Rectal smooth muscle tissue (tissue), 1 donor: ENCODE results near the gene BBS9.
"Not testable (repeated sequence)": the region's sequence is repeated elsewhere in the genome, so short reads cannot be mapped to it uniquely, and the experiment has no call there.

Experiments
- H3K27ac ChIP-seq: one replicate; pipeline ENCODE4 v1.7.0; 2013; ENCODE audit warnings: low read depth, low read length, inconsistent platforms
- H3K27me3 ChIP-seq: one replicate; pipeline ENCODE4 v1.7.0; 2013; ENCODE audit warnings: low read length; ENCODE audit not compliant: control insufficient read depth, insufficient read depth
- H3K36me3 ChIP-seq: one replicate; pipeline ENCODE4 v1.7.0; 2013; ENCODE audit warnings: low read length; ENCODE audit not compliant: control insufficient read depth, insufficient read depth
- H3K4me1 ChIP-seq: one replicate; pipeline ENCODE4 v1.7.0; 2013; ENCODE audit warnings: low read length; ENCODE audit not compliant: control insufficient read depth, insufficient read depth
- H3K4me3 ChIP-seq: one replicate; pipeline ENCODE4 v1.7.0; 2013; ENCODE audit warnings: low read length
- H3K9ac ChIP-seq: one replicate; pipeline ENCODE4 v1.7.0; 2013; ENCODE audit warnings: low read length

BBS9 gene

DNA sequence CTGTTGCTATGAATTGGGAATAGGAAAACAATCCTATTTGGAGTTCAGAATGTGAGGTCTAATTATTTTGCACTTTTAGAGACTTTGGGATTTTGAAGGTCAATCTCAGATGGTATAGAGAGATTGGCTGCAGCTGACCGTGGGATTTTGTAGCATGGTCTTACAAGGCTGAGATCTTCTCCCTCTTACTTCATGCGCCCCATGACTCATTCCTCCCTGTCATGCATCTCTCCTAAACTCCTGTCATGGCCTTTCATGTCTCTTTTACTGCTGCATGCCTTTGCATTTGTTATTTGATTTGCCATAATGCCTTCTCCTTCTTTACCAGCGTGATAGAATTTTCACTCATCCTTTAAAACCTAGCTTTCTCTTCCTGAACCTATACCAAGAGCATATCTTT, 133.1 kb downstream of the BBS9 start:
- H3K4me3 ChIP-seq: no peak overlapping the region
- no peak overlapping the region for H3K27ac ChIP-seq
- no peaks in the 10 kb centered on the region for H3K27me3 ChIP-seq
- H3K36me3 ChIP-seq: no peaks in the 10 kb centered on the region
- no peak overlapping the region for H3K9ac ChIP-seq
- H3K4me1 ChIP-seq: peaks cover 2% of the 10 kb centered on the region

DNA sequence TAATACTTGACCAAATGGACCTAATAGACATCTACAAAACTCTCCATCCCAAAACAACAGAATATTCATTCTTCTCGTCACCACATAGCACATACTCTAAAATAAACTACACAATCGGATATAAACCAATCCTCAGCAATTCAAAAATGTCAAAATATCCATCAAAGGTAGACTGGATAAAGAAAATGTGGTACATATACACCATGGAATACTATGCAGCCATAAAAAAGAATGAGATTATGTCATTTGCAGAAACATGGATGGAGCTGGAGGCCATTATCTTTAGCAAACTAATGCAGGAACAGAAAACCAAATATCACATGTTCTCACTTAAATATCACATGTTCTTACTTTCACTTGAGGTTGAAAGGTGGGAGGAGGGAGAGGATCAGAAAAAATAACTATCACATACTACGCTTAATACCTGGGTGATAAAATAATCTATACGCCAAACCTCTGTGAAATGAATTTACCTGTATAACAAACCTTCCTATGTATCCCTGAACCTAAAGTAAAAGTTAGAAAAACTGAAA, 142.5 kb downstream of the BBS9 start:
- H3K4me1 ChIP-seq, H3K27ac ChIP-seq, H3K27me3 ChIP-seq, H3K36me3 ChIP-seq, H3K4me3 ChIP-seq, H3K9ac ChIP-seq: not testable (repeated sequence)

DNA sequence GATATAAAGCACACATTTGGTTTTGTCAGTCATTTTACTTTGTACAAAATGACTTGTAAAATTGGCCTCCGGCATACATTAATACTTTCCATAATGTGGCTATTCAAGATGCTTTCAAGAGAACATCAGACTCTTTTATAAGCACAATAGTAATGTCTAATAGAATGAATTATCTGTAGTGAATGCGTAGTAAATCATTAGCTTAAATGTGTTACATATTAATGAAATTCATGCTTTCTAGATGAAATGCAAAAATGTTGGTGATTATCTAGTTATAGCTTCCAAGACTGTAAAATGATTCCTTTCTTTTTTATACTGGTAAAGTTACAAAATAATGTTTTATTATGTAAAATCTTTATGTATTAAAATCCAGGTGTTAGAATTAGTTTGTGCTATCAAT, 144.0 kb downstream of the BBS9 start:
- Histone ChIP-seq H3K27ac (no peak overlapping the region), H3K36me3 (no peaks in the 10 kb centered on the region), H3K4me1 (no peaks in the 10 kb centered on the region), H3K4me3 (no peak overlapping the region), H3K9ac (no peak overlapping the region), H3K27me3 (no peaks in the 10 kb centered on the region)

DNA sequence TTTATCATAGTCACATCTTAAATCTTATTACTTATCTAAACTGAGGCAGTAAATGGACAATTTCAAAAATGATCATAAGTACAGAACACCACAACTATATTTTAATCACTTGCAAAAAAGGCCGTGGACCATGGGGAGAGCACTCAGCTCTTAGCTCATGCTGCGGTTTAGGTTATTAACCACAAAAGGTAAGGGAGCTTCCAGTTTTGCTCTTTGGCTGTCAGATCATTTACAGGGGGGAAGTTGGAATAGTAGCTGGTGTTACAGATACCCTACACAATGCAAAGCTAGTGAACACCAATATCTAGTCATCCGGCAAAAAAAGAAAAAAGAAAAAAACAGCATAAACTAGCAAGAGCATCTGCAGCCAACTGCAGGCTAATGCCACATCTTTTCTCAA, 147.0 kb downstream of the BBS9 start:
- H3K36me3 ChIP-seq: peaks cover 2% of the 10 kb centered on the region

DNA sequence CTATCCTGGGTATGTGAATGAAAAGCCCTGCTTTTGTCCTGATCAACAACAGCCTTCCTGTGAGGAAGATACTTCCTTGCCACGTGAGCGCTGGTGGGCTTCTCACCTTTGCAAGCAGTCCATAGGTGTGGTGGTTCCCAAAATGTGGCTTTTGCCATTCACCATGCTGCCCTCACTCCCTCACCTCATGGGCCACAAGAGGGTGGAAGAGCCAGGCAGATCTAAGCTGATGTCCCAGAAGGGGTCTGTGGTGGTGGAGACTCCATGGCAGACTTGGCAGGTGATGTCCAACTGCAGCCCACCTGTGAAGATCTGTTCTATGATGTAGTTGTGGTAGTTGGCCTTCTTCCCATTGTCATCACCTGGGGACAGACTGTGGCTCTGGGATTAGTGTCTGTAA, 147.4 kb downstream of the BBS9 start:
- Histone ChIP-seq H3K27me3 (no peaks in the 10 kb centered on the region), H3K4me1 (no peaks in the 10 kb centered on the region), H3K4me3 (no peak overlapping the region), H3K27ac (no peak overlapping the region), H3K36me3 (peaks cover 2% of the 10 kb centered on the region), H3K9ac (no peak overlapping the region)

More for the DNA sequence above, 147.0 kb downstream of the BBS9 start:
- Histone ChIP-seq H3K4me3 (no peak overlapping the region), H3K9ac (no peak overlapping the region), H3K27me3 (no peaks in the 10 kb centered on the region), H3K27ac (no peak overlapping the region), H3K4me1 (no peaks in the 10 kb centered on the region)

DNA sequence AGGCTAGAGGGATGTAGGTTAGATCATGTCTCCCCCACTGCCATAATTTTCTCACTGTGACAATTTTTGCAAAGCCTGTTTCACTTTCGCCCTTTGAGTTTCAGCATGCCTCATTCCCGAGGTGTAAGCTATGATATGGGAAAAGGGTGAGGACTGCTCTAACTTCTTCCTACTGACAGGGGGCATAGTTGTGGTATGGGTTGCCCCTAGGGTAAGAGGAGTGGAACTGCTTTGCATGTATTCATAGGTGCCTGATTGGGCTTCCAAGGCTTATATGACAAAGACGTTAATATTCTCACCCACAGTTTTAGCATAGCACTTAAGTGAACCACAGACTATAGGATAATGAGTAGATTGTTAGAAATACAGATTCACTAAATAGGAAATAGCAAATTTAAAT, 148.7 kb downstream of the BBS9 start:
- no peaks in the 10 kb centered on the region for H3K4me1 ChIP-seq
- no peak overlapping the region for H3K9ac ChIP-seq
- H3K36me3 ChIP-seq: peaks cover 2% of the 10 kb centered on the region
- no peak overlapping the region for H3K27ac ChIP-seq
- no peak overlapping the region for H3K4me3 ChIP-seq
- no peaks in the 10 kb centered on the region for H3K27me3 ChIP-seq

DNA sequence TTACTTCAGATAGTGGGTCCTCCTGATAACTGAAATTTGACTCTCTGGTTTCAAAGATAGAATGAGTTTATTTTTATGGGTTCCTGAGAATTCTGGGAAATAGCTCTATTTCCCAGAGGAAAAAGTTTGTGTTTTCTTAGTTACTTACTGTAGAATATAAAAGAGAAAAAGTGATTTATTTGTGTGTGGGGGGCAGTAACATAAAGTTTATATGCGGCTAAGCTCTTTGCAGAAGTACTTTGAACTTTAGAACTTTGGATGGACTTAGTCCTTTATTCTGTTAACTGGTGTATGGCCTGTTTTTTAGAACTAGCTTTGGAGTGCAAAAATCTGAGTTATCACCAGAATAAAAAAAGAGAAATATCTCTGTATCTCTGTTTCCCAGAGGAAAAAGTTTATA, 157.1 kb downstream of the BBS9 start:
- no peak overlapping the region for H3K9ac ChIP-seq
- H3K4me1 ChIP-seq: no peaks in the 10 kb centered on the region
- no peak overlapping the region for H3K4me3 ChIP-seq
- H3K27ac ChIP-seq: no peak overlapping the region
- no peaks in the 10 kb centered on the region for H3K27me3 ChIP-seq
- no peaks in the 10 kb centered on the region for H3K36me3 ChIP-seq

DNA sequence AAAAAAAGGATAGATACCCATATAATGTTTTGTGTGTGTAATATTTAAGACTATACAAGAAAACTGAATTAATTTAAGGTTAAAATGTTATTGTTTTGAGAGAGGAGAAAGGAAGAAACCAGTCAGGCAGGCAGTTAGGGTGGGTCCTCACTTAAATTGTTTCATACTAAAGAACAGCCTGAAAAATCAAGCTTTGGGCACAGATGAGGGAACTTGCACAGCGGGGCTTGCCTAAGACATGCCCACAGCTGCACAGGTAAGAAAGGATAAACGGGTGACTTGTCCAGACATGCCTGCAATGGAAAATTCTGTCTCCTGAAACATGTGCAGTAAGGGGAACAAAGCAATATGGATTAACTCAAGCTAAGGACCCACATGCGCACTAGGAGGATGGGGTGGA, 158.4 kb downstream of the BBS9 start:
- Histone ChIP-seq H3K27me3 (no peaks in the 10 kb centered on the region), H3K36me3 (no peaks in the 10 kb centered on the region), H3K9ac (no peak overlapping the region), H3K4me1 (no peaks in the 10 kb centered on the region), H3K27ac (no peak overlapping the region), H3K4me3 (no peak overlapping the region)

DNA sequence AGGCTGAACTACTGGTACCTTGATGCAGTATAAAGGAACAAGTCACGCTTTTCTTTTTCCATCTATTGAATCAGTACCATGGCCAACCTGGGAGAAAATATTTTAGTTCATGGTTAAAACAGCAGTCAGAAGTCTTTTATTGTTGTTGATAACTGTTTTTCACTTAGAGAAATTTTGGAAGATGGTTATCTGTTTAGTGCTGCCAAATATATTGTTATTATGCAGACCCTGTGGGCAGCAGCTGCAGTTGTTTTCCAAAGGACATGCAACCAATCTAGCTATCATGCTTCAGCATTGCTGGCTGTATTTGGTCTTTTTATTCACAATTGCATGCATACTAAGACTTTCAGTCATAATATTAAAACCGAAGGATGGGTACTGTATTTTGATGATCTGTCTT, 169.5 kb downstream of the BBS9 start:
- Histone ChIP-seq H3K4me3 (no peak overlapping the region), H3K27ac (no peak overlapping the region)

DNA sequence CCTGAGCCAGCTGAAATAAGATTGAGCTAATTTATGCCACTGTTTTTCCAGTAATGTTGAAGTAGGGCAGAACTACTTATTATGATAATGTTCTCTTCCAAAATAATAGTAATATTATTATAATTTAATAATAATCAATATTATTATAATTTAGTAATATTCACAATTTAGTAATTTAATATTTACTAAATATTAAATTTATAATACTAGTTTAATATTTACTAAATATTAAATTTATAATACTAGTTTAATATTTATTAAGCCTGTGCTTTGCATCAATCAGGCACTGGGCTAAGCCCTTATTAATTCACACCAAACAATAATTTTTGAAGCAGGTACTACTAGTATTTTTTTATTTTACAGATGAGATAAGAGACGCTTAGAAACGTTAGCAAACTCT, 170.1 kb downstream of the BBS9 start:
- Histone ChIP-seq H3K27me3 (no peaks in the 10 kb centered on the region), H3K9ac (no peak overlapping the region), H3K36me3 (no peaks in the 10 kb centered on the region), H3K4me1 (no peaks in the 10 kb centered on the region), H3K27ac (no peak overlapping the region), H3K4me3 (no peak overlapping the region)

More for the DNA sequence above, 169.5 kb downstream of the BBS9 start:
- H3K36me3 ChIP-seq: no peaks in the 10 kb centered on the region
- no peak overlapping the region for H3K9ac ChIP-seq
- H3K27me3 ChIP-seq: no peaks in the 10 kb centered on the region
- H3K4me1 ChIP-seq: no peaks in the 10 kb centered on the region

DNA sequence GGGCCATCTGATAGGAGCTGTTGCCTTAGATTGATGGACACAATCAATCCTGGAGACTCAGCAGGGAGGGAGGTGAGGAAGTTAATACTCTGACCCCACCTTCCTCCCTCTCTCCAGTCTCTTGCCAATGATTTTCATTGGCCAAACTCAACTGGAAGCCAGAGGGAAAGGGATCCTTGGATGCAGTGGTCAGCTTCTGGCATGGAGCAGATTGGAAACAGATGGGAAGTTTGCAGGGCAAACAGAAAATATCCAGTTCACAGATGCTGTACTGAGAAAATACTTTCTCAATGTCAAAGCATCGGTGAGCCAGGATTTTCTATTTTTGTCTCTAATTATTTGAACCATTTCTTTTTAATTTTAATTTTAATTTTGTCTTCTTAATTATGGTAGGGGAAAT, 170.8 kb downstream of the BBS9 start:
- Histone ChIP-seq H3K4me1 (no peaks in the 10 kb centered on the region), H3K4me3 (no peak overlapping the region), H3K36me3 (no peaks in the 10 kb centered on the region), H3K9ac (no peak overlapping the region), H3K27ac (no peak overlapping the region), H3K27me3 (no peaks in the 10 kb centered on the region)

DNA sequence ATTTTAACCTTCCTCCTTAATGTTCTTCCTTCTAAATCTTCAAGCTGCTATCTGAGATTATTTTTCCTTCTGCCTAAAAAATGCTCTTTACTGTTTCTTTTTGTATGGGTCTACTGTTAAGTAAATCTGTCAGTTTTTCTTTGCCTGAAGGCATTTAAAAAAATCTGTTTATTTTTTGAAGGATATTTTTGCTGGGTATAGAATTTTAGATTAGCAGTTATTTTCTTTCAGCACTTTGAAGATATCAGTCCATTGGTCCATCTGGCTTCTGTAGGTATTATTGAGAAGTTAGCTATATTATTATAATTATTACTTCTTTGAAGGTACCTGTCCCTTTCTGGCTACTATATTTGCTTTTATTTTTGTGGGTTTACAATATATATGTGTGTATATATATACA, 171.4 kb downstream of the BBS9 start:
- H3K4me1 ChIP-seq: no peaks in the 10 kb centered on the region

DNA sequence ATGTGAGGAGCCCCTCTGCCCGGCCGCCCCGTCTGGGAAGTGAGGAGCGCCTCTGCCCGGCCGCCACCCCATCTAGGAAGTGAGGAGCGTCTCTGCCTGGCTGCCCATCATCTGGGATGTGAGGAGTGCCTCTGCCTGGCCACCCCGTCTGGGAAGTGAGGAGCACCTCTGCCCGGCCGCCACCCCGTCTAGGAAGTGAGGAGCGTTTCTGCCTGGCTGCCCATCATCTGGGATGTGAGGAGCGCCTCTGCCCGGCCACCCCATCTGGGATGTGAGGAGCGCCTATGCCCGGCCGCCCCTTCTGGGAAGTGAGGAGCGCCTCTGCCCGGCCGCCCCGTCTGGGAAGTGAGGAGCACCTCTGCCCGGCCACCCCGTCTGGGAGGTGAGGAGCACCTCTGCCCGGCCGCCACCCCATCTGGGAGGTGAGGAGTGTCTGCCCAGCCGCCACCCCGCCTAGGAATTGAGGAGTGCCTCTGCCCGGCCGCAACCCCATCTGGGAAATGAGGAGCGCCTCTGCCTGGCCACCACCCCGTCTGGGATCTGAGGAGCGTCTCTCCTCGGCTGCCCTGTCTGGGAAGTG, 174.7 kb downstream of the BBS9 start:
- H3K4me3 ChIP-seq, H3K4me1 ChIP-seq, H3K27me3 ChIP-seq, H3K9ac ChIP-seq, H3K27ac ChIP-seq, H3K36me3 ChIP-seq: not testable (repeated sequence)

More for the DNA sequence above, 171.4 kb downstream of the BBS9 start:
- no peak overlapping the region for H3K27ac ChIP-seq
- no peaks in the 10 kb centered on the region for H3K27me3 ChIP-seq
- H3K4me3 ChIP-seq: no peak overlapping the region
- H3K36me3 ChIP-seq: no peaks in the 10 kb centered on the region
- H3K9ac ChIP-seq: no peak overlapping the region
